Endothelial cell of umbilical vein (primary cell): ENCODE measurements around the gene PKNOX2. TPM values are rescaled to one million over a fixed set of nuclear protein-coding genes. Genes with fewer than 3 reads are reported as not detected.

Experiments used
- BruUV-seq: library from RNA; stranded (reverse); fragments of 400-500 nt; replicated peaks from 2 replicates; lab custom pipeline; 2021; lab: Mats Ljungman, UMichigan
- CTCF ChIA-PET: fragments of 300-600, 350-600 bp; sonication (Branson Sonifier 250); formaldehyde crosslinking; loops from one replicate; lab custom pipeline; 2021; ENCODE audit warnings: antibody characterized with exemption, inconsistent platforms; lab: Charles Lee
- POLR2A ChIA-PET: fragments of 300-600, 350-600 bp; sonication (Branson Sonifier 250); formaldehyde crosslinking; loops from one replicate; lab custom pipeline; 2021; ENCODE audit warnings: antibody characterized with exemption, inconsistent platforms; lab: Charles Lee
- DNase-seq: peaks from one replicate; pipeline ENCODE4 v3.0.0-alpha.2; 2011; ENCODE audit warnings: low read depth, low spot score
- FAIRE-seq: peaks from 2 replicates; lab custom pipeline; 2011; peaks lifted over from hg19 to GRCh38; lab: Jason Lieb, UNC
- H2AFZ ChIP-seq: 2 replicates; pipeline ENCODE4 v1.6.0; 2012; ENCODE audit warnings: low read depth, low read length, control low read depth, inconsistent platforms
- H3K27ac ChIP-seq: 2 replicates; pipeline ENCODE4 v1.5.1; 2011; ENCODE audit warnings: low read depth, mild to moderate bottlenecking, control low read depth, low read length, moderate library complexity; ENCODE audit not compliant: insufficient read depth
- H3K27me3 ChIP-seq, 2 experiments: 2 replicates each; pipeline versions ENCODE4 v1.6.0 to v1.6.1; 2011; ENCODE audit warnings: low read length in 2 of 2, mixed read lengths in 1 of 2; ENCODE audit not compliant: control insufficient read depth in 2 of 2, insufficient read depth in 2 of 2
- H3K36me3 ChIP-seq, 2 experiments: 2 replicates in 1 of 2; 3 replicates in 1 of 2; pipeline ENCODE4 v1.5.1; 2011; ENCODE audit warnings: low read length in 2 of 2, mild to moderate bottlenecking in 1 of 2, moderate library complexity in 1 of 2; ENCODE audit not compliant: control insufficient read depth in 2 of 2, insufficient read depth in 2 of 2; ENCODE audit errors: extremely low read depth in 1 of 2
- H3K4me1 ChIP-seq: 3 replicates; pipeline ENCODE4 v1.5.1; 2011; ENCODE audit warnings: mild to moderate bottlenecking, low read length; ENCODE audit not compliant: control insufficient read depth, insufficient read depth; ENCODE audit errors: extremely low read depth
- H3K4me2 ChIP-seq: 2 replicates; pipeline ENCODE4 v1.6.1; 2011; ENCODE audit warnings: low read length, control low read depth, mixed read lengths; ENCODE audit not compliant: insufficient read depth
- H3K4me3 ChIP-seq, 3 experiments: fragments of 200-600 bp in 1 of 3; sonication (generic), shearing (Covaris generic) in 1 of 3; replicated peaks in 1 of 3; 2 replicates each; pipeline ENCODE4 v1.5.1; 2011 to 2016; ENCODE audit warnings: control low read depth in 3 of 3, low read length in 3 of 3, mild to moderate bottlenecking in 2 of 3, inconsistent platforms in 1 of 3, low read depth in 1 of 3, moderate library complexity in 1 of 3; ENCODE audit not compliant: insufficient read depth in 1 of 3
- H3K79me2 ChIP-seq: 2 replicates; pipeline ENCODE4 v1.6.0; 2012; ENCODE audit warnings: low read length, inconsistent platforms; ENCODE audit not compliant: control insufficient read depth, insufficient read depth
- H3K9ac ChIP-seq: replicated peaks from 2 replicates; pipeline ENCODE3; 2011; ENCODE audit warnings: low read length, control low read depth; ENCODE audit not compliant: insufficient read depth; ENCODE audit errors: extremely low read depth
- H3K9me1 ChIP-seq: replicated peaks from 3 replicates; pipeline ENCODE4 v1.6.0; 2011; ENCODE audit warnings: mild to moderate bottlenecking, low read length; ENCODE audit not compliant: control insufficient read depth, insufficient read depth; ENCODE audit errors: extremely low read depth
- H3K9me3 ChIP-seq: replicated peaks from 2 replicates; pipeline ENCODE4 v1.5.1; 2012; ENCODE audit warnings: low read length, inconsistent platforms; ENCODE audit not compliant: control insufficient read depth, insufficient read depth
- H4K20me1 ChIP-seq: replicated peaks from 2 replicates; pipeline ENCODE3; 2011; ENCODE audit warnings: mild to moderate bottlenecking, low read length; ENCODE audit not compliant: control insufficient read depth, insufficient read depth; ENCODE audit errors: extremely low read depth
- CTCF ChIP-seq, 2 donors: IDR thresholded peaks; 1 replicate in 1 of 2; 2 replicates in 1 of 2; pipeline ENCODE4 v1.5.1; 2011; ENCODE audit warnings: low read length in 2 of 2, mild to moderate bottlenecking in 2 of 2, moderate library complexity in 2 of 2, control low read depth in 1 of 2, inconsistent platforms in 1 of 2, low read depth in 1 of 2; ENCODE audit not compliant: insufficient read depth in 1 of 2; ENCODE audit errors: extremely low read depth in 1 of 2
- EZH2 ChIP-seq: IDR thresholded peaks from 2 replicates; pipeline ENCODE4 v1.6.1; 2012; ENCODE audit warnings: borderline replicate concordance, low read depth, mild to moderate bottlenecking, moderate library complexity, low read length, inconsistent platforms; ENCODE audit not compliant: severe bottlenecking
- FOS ChIP-seq: IDR thresholded peaks from 2 replicates; pipeline ENCODE4 v1.6.1; 2011; ENCODE audit warnings: mild to moderate bottlenecking, low read length, moderate library complexity, borderline replicate concordance; ENCODE audit not compliant: insufficient read depth
- GATA2 ChIP-seq: IDR thresholded peaks from 2 replicates; pipeline ENCODE4 v1.7.0; 2011; ENCODE audit warnings: low read depth, mild to moderate bottlenecking, moderate library complexity, mixed read lengths, low read length; ENCODE audit not compliant: insufficient read length, insufficient read depth
- JUN ChIP-seq: IDR thresholded peaks from 2 replicates; pipeline ENCODE4 v1.6.1; 2011; ENCODE audit warnings: borderline replicate concordance, low read depth; ENCODE audit not compliant: insufficient read length, insufficient read depth
- MAX ChIP-seq: IDR thresholded peaks from 2 replicates; pipeline ENCODE4 v1.6.1; 2011; ENCODE audit not compliant: insufficient read depth, insufficient read length
- MYC ChIP-seq: IDR thresholded peaks from one replicate; pipeline ENCODE4 v1.6.1; 2011; ENCODE audit warnings: mild to moderate bottlenecking, low read depth, low read length
- POLR2A ChIP-seq: IDR thresholded peaks from 2 replicates; pipeline ENCODE4 v1.6.1; 2012; ENCODE audit warnings: low read depth, mild to moderate bottlenecking, control low read depth, low read length
- POLR2AphosphoS5 ChIP-seq: IDR thresholded peaks from 2 replicates; pipeline ENCODE4 v1.6.1; 2012; ENCODE audit warnings: low read depth, mild to moderate bottlenecking, control low read depth, low read length, moderate library complexity; ENCODE audit not compliant: insufficient read depth
- dilution Hi-C: fragments of 300-500 bp; cut with MboI; formaldehyde crosslinking; loops from one replicate; pipeline ENCODE4 v1.15.0; 2019; ENCODE audit warnings: low sequenced_read_pairs; ENCODE audit not compliant: extremely low pct_ligation_motif_present
- intact Hi-C: fragments of 100-400 bp; cut with micrococcal nuclease; formaldehyde crosslinking; loops from one replicate; pipeline ENCODE4 v1.10.0; 2022
- polyA plus RNA-seq, 4 experiments: library from polyadenylated mRNA; depleted of rRNA in 3 of 4; stranded (reverse) in 3 of 4; unstranded in 1 of 4; fragments of >200 nt; gene quantifications; 2 replicates each; pipeline versions ENCODE4 v1.2.1 to v1.2.3, GENCODE V29; 2011 to 2012; ENCODE audit warnings: missing spikeins in 1 of 4
- total RNA-seq: library from RNA; stranded (reverse); gene quantifications from 2 replicates; pipeline ENCODE4 v1.2.3, GENCODE V29; 2021

PKNOX2 gene
- total and polyA plus RNA-seq, 2 donors (not counting 3 experiments of a cell fraction or from before 2014, with no cell fraction given), result 0.11 to 0.91 TPM

DNA sequence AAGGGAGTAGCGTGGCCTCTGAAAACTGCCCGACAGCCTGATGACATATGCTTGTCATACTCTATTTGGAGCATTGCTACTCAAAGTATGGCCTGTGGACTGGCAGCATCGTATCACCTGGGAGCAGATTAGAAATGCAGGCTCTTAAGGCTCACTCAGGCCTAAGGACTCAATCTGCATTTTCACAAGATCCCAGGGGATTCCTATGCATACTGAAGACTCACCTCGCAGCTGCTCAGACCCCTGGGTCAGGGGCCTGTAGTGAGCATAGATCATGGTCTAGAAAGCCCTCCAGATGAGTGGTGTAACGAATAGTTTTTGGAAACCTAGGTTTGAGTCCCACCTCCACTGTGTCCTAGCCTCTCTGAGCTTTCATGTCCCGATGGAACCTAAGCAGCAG lies 205.3 kb downstream of the PKNOX2 start:
- H3K4me2 ChIP-seq, result no peak overlapping the region
- H3K9me1 ChIP-seq, result no peaks in the 10 kb centered on the region
- dilution Hi-C loops, result no loop called here
- intact Hi-C loops, result no loop called here
- no peak overlapping the region for H3K9ac ChIP-seq
- TF ChIP-seq JUN, result no peak
- TF ChIP-seq POLR2AphosphoS5, result no peak
- no peak for TF ChIP-seq MYC
- no peak for TF ChIP-seq EZH2
- no peak for TF ChIP-seq MAX
- no peak for TF ChIP-seq CTCF (IDR thresholded peaks at IDR 0.05; ENCODE audit: extremely low read depth in 1 of 2, insufficient read depth in 1 of 2, low read depth in 1 of 2, low read length in 2 of 2)
- no peak for TF ChIP-seq FOS
- no peak for TF ChIP-seq POLR2A
- no peak for TF ChIP-seq GATA2
- FAIRE-seq (no peak), DNase-seq (no peak)
- H3K9me3 ChIP-seq, result no peaks in the 10 kb centered on the region
- no peaks in the 10 kb centered on the region for H4K20me1 ChIP-seq
- no peak overlapping the region for H3K27ac ChIP-seq
- no TSS peak for BruUV-seq
- H3K36me3 ChIP-seq, result no peaks in the 10 kb centered on the region
- H3K79me2 ChIP-seq, result no peaks in the 10 kb centered on the region
- H2AFZ ChIP-seq, result no peak overlapping the region
- no peaks in the 10 kb centered on the region for H3K4me1 ChIP-seq
- H3K27me3 ChIP-seq, result peaks cover 0 to 8% of the 10 kb centered on the region in 2 experiments
- ChIA-PET POLR2A (no interaction called here), CTCF (no interaction called here)
- H3K4me3 ChIP-seq, result no peak overlapping the region
